WTC11 (cell line): ENCODE measurements around the gene IDH3G. TPM values are rescaled to one million over a fixed set of nuclear protein-coding genes. Genes with fewer than 3 reads are reported as not detected.

Experiments
- ATAC-seq: fragments of 200-7000 bp; cut with Tn5 transposase; 2 replicates; pipeline ENCODE4 v1.10.0; 2021; ENCODE audit warnings: mild to moderate bottlenecking, moderate library complexity
- CTCF ChIA-PET: fragments of 300-600 bp; sonication (Branson Sonifier 250); formaldehyde crosslinking; loops from one replicate; lab custom pipeline; 2021; ENCODE audit warnings: antibody characterized with exemption; lab: Charles Lee
- POLR2A ChIA-PET: fragments of 350-600 bp; sonication (Branson Sonifier 250); formaldehyde crosslinking; loops from one replicate; lab custom pipeline; 2021; ENCODE audit warnings: antibody characterized with exemption; lab: Charles Lee
- DNase-seq: peaks from one replicate; pipeline ENCODE4 v3.0.0; 2021; ENCODE audit warnings: low spot score
- H3K27ac Mint-ChIP-seq: 2 replicates; pipeline ENCODE4 v1.8.0; 2021; ENCODE audit warnings: mixed read lengths
- H3K27me3 Mint-ChIP-seq: 2 replicates; pipeline ENCODE4 v1.8.0; 2021; ENCODE audit warnings: low read depth, mild to moderate bottlenecking, moderate library complexity, mixed read lengths
- H3K36me3 Mint-ChIP-seq: 2 replicates; pipeline ENCODE4 v1.8.0; 2021; ENCODE audit warnings: mixed read lengths
- H3K4me1 Mint-ChIP-seq: 2 replicates; pipeline ENCODE4 v1.8.0; 2022; ENCODE audit warnings: mixed read lengths
- H3K4me3 Mint-ChIP-seq: 2 replicates; pipeline ENCODE4 v1.8.0; 2021; ENCODE audit warnings: mild to moderate bottlenecking, moderate library complexity, mixed read lengths
- H3K9me3 Mint-ChIP-seq: 2 replicates; pipeline ENCODE4 v1.8.0; 2021; ENCODE audit warnings: mixed read lengths
- ATF1 ChIP-seq: sonication (generic); formaldehyde crosslinking; IDR thresholded peaks from 2 replicates; pipeline ENCODE4 v1.8.1; 2023; ENCODE audit warnings: mild to moderate bottlenecking, moderate library complexity, missing genetic modification reagents
- ATF2 ChIP-seq: sonication (generic); formaldehyde crosslinking; IDR thresholded peaks from 2 replicates; pipeline ENCODE4 v1.8.1; 2022; ENCODE audit warnings: low read depth, missing genetic modification reagents, borderline replicate concordance
- CBFB ChIP-seq: sonication (generic); formaldehyde crosslinking; IDR thresholded peaks from 2 replicates; pipeline ENCODE4 v1.8.1; 2022; ENCODE audit warnings: mild to moderate bottlenecking, low read depth, missing genetic modification reagents
- EMX1 ChIP-seq: fragments of 250-450 bp; sonication (Bioruptor Pico); IDR thresholded peaks from 2 replicates; pipeline ENCODE4 v1.8.0; 2021; ENCODE audit warnings: mild to moderate bottlenecking
- ETV6 ChIP-seq: sonication (generic); formaldehyde crosslinking; IDR thresholded peaks from 2 replicates; pipeline ENCODE4 v1.8.1; 2022; ENCODE audit warnings: mild to moderate bottlenecking, missing genetic modification reagents
- FOXK1 ChIP-seq: sonication (generic); formaldehyde crosslinking; IDR thresholded peaks from 2 replicates; pipeline ENCODE4 v1.8.0; 2022; ENCODE audit warnings: mild to moderate bottlenecking, moderate library complexity, missing genetic modification reagents
- GRHL2 ChIP-seq: fragments of 250-450 bp; sonication (Bioruptor Pico); IDR thresholded peaks from 2 replicates; pipeline ENCODE4 v1.8.0; 2022; ENCODE audit warnings: mild to moderate bottlenecking, moderate library complexity; ENCODE audit not compliant: insufficient replicate concordance, severe bottlenecking
- GTF2I ChIP-seq: fragments of 250-450 bp; sonication (Bioruptor Pico); conservative IDR thresholded peaks from 2 replicates; pipeline ENCODE4 v1.4.0; 2021; ENCODE audit warnings: mild to moderate bottlenecking
- IRF1 ChIP-seq: sonication (generic); formaldehyde crosslinking; IDR thresholded peaks from 2 replicates; pipeline ENCODE4 v1.8.0; 2023; ENCODE audit warnings: missing genetic modification reagents
- IRF2 ChIP-seq: sonication (generic); formaldehyde crosslinking; IDR thresholded peaks from 2 replicates; pipeline ENCODE4 v1.8.0; 2022; ENCODE audit warnings: low read depth, missing genetic modification reagents, borderline replicate concordance
- MLX ChIP-seq: sonication (generic); formaldehyde crosslinking; IDR thresholded peaks from 2 replicates; pipeline ENCODE4 v1.8.1; 2023; ENCODE audit warnings: mild to moderate bottlenecking, missing genetic modification reagents, moderate library complexity
- NR3C1 ChIP-seq: sonication (generic); formaldehyde crosslinking; conservative IDR thresholded peaks from 2 replicates; pipeline ENCODE4 v1.8.1; 2023; ENCODE audit warnings: low read depth, mild to moderate bottlenecking, missing genetic modification reagents
- STAT6 ChIP-seq: sonication (generic); formaldehyde crosslinking; conservative IDR thresholded peaks from 2 replicates; pipeline ENCODE4 v1.8.1; 2023; ENCODE audit warnings: mild to moderate bottlenecking, low read depth, missing genetic modification reagents, moderate library complexity
- TP53 ChIP-seq: sonication (generic); formaldehyde crosslinking; IDR thresholded peaks from 2 replicates; pipeline ENCODE4 v1.8.1; 2023; ENCODE audit warnings: mild to moderate bottlenecking, missing genetic modification reagents
- ZBTB43 ChIP-seq: sonication (generic); formaldehyde crosslinking; IDR thresholded peaks from 2 replicates; pipeline ENCODE4 v1.8.1; 2023; ENCODE audit warnings: mild to moderate bottlenecking, missing genetic modification reagents
- ZMAT4 ChIP-seq: fragments of 250-450 bp; sonication (Bioruptor Pico); IDR thresholded peaks from 2 replicates; pipeline ENCODE4 v1.9.0; 2021; ENCODE audit warnings: mild to moderate bottlenecking
- ZNF512 ChIP-seq: sonication (generic); formaldehyde crosslinking; IDR thresholded peaks from 2 replicates; pipeline ENCODE4 v1.8.1; 2022; ENCODE audit warnings: missing genetic modification reagents, borderline replicate concordance
- ZNF671 ChIP-seq: fragments of 250-450 bp; sonication (Bioruptor Pico); IDR thresholded peaks from 2 replicates; pipeline ENCODE4 v1.8.0; 2021; ENCODE audit warnings: mild to moderate bottlenecking
- total RNA-seq: library from RNA; stranded (reverse); gene quantifications from 3 replicates; pipeline ENCODE4 v1.2.3, GENCODE V29; 2021
- TF ChIP-seq, protein P1 (sequence below): fragments of 250-450 bp; sonication (Bioruptor Pico); IDR thresholded peaks from 2 replicates; pipeline ENCODE4 v1.9.0; 2021; ENCODE audit warnings: mild to moderate bottlenecking, borderline replicate concordance
- TF ChIP-seq, protein P2 (sequence below): sonication (generic); formaldehyde crosslinking; IDR thresholded peaks from 2 replicates; pipeline ENCODE4 v1.8.1; 2022; ENCODE audit warnings: mild to moderate bottlenecking, missing genetic modification reagents, moderate library complexity, borderline replicate concordance

The IDH3G gene
- total RNA-seq, 1 experiment from 2014 or later = 52.4 TPM

DNA sequence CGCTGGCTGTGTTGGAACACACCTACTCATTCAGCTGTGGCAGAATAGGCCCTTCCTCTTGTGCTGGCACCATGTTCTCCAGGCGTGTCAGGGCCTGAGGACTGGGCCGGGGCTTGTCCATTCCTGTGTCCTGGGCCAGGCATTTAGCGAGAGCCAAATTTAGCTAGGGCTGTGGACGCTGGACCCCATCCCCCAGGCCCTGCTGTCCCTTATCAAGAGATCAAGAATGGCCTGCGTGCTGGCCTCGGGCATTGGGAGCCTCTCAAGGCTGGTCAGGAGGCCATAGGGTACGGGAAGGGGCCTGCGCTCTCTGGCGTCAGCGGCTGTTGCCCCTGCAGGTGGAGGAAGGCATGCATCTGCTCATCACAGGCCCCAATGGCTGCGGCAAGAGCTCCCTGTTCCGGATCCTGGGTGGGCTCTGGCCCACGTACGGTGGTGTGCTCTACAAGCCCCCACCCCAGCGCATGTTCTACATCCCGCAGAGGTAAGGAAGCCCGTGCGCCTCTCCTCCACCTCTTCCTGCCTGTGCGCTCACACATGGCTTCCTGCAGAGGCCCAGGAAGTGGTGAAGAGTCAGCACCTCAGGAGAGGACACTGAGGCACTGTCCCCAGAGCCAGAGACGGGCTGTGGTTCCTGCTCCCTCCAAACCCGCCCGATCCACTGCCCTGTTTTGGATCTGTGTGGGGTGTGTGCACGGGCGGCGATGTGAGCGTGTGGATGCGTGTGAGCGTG is 54.3 kb downstream of the IDH3G start (continued):
- TF ChIP-seq, protein P1, sequence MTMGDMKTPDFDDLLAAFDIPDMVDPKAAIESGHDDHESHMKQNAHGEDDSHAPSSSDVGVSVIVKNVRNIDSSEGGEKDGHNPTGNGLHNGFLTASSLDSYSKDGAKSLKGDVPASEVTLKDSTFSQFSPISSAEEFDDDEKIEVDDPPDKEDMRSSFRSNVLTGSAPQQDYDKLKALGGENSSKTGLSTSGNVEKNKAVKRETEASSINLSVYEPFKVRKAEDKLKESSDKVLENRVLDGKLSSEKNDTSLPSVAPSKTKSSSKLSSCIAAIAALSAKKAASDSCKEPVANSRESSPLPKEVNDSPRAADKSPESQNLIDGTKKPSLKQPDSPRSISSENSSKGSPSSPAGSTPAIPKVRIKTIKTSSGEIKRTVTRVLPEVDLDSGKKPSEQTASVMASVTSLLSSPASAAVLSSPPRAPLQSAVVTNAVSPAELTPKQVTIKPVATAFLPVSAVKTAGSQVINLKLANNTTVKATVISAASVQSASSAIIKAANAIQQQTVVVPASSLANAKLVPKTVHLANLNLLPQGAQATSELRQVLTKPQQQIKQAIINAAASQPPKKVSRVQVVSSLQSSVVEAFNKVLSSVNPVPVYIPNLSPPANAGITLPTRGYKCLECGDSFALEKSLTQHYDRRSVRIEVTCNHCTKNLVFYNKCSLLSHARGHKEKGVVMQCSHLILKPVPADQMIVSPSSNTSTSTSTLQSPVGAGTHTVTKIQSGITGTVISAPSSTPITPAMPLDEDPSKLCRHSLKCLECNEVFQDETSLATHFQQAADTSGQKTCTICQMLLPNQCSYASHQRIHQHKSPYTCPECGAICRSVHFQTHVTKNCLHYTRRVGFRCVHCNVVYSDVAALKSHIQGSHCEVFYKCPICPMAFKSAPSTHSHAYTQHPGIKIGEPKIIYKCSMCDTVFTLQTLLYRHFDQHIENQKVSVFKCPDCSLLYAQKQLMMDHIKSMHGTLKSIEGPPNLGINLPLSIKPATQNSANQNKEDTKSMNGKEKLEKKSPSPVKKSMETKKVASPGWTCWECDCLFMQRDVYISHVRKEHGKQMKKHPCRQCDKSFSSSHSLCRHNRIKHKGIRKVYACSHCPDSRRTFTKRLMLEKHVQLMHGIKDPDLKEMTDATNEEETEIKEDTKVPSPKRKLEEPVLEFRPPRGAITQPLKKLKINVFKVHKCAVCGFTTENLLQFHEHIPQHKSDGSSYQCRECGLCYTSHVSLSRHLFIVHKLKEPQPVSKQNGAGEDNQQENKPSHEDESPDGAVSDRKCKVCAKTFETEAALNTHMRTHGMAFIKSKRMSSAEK (CRISPR knock-in tag) = no peak
- TF ChIP-seq STAT6 (CRISPR knock-in tag) = no peak
- TF ChIP-seq ATF2 (CRISPR knock-in tag) = no peak
- TF ChIP-seq GRHL2 (CRISPR knock-in tag) = no peak
- TF ChIP-seq, protein P2, sequence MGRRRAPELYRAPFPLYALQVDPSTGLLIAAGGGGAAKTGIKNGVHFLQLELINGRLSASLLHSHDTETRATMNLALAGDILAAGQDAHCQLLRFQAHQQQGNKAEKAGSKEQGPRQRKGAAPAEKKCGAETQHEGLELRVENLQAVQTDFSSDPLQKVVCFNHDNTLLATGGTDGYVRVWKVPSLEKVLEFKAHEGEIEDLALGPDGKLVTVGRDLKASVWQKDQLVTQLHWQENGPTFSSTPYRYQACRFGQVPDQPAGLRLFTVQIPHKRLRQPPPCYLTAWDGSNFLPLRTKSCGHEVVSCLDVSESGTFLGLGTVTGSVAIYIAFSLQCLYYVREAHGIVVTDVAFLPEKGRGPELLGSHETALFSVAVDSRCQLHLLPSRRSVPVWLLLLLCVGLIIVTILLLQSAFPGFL (CRISPR knock-in tag) = no peak
- no peak for TF ChIP-seq ZBTB43 (CRISPR knock-in tag)
- no peak for TF ChIP-seq EMX1 (CRISPR knock-in tag)
- TF ChIP-seq, all 79 proteins: peak for 0

DNA sequence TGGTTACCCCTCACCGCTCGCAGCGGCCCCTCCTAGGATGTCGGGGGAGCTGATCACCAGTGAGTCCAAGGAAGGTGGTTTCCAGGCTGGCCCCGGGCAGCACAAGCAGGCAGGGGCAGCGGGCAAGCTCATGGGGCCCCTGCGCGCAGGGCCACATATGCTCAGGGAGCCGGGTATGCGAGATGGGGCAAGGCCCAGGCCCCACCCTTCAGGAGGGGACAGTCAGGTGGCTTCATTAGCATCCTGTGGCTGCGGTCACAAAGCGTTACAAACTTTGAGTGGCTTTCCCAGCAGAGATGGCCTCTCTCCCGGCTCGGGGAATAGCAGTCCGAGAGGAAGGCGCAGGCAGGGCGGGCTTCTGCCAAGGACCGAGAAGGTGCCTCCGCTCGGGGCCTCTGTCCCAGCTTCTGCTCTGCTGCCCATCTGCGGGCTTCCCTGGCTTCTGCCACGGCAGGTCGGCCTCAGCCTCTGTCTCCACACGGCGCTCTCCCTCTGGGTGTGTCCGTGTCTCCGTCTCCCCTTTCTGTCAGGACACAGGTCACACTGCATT is 56.0 kb downstream of the IDH3G start:
- H3K4me1 Mint-ChIP-seq = peaks cover 7% of the 10 kb centered on the region
- no peak for TF ChIP-seq ZMAT4 (CRISPR knock-in tag)
- no peak for TF ChIP-seq ZNF512 (CRISPR knock-in tag)
- TF ChIP-seq IRF2 (CRISPR knock-in tag) = no peak
- TF ChIP-seq CBFB (CRISPR knock-in tag) = no peak
- TF ChIP-seq ZNF671 (CRISPR knock-in tag) = no peak
- no peak for TF ChIP-seq NR3C1
- no peak for TF ChIP-seq FOXK1 (CRISPR knock-in tag)
- TF ChIP-seq IRF1 (CRISPR knock-in tag) = no peak
- TF ChIP-seq TP53 (CRISPR knock-in tag) = no peak
- TF ChIP-seq ETV6 (CRISPR knock-in tag) = no peak
- TF ChIP-seq MLX (CRISPR knock-in tag) = no peak
- no peak for TF ChIP-seq GTF2I (CRISPR knock-in tag)
- no peak for TF ChIP-seq ATF1

More for the DNA sequence above, 56.0 kb downstream of the IDH3G start:
- no peak overlapping the region; the same call in 1 of the 2 replicates for H3K27ac Mint-ChIP-seq
- no peak for DNase-seq
- POLR2A ChIA-PET = no interaction called here
- CTCF ChIA-PET = no interaction called here
- no peak for ATAC-seq
- peaks cover 4% of the 10 kb centered on the region; the same call in 1 of the 2 replicates for H3K36me3 Mint-ChIP-seq
- peaks cover 6% of the 10 kb centered on the region for H3K9me3 Mint-ChIP-seq
- no peak overlapping the region for H3K4me3 Mint-ChIP-seq
- H3K27me3 Mint-ChIP-seq = no peaks in the 10 kb centered on the region
